Ovary (tissue), 3 donors: Measurements from ENCODE around the gene SEMA5A.

Source experiments
- EP300 ChIP-seq: sonication (generic); formaldehyde crosslinking; IDR thresholded peaks from one replicate; pipeline ENCODE4 v1.6.1; 2017; ENCODE audit warnings: antibody characterized with exemption
- POLR2A ChIP-seq: fragments of 450-650 bp; IDR thresholded peaks from one replicate; pipeline ENCODE4 v1.6.1; 2017; ENCODE audit warnings: antibody characterized with exemption, mild to moderate bottlenecking, moderate library complexity
- TF ChIP-seq, protein P1 (sequence below), 3 donors: fragments of 450-650 bp in 2 of 3; fragments of 200-600 bp in 1 of 3; IDR thresholded peaks; one replicate each; pipeline versions ENCODE4 v1.5.1 to v1.8.0; 2016 to 2022; ENCODE audit warnings: antibody characterized with exemption in 3 of 3, mild to moderate bottlenecking in 1 of 3
- donor health status: DM: no; HTN: no; CAD: no.

- TF ChIP-seq, protein P1, sequence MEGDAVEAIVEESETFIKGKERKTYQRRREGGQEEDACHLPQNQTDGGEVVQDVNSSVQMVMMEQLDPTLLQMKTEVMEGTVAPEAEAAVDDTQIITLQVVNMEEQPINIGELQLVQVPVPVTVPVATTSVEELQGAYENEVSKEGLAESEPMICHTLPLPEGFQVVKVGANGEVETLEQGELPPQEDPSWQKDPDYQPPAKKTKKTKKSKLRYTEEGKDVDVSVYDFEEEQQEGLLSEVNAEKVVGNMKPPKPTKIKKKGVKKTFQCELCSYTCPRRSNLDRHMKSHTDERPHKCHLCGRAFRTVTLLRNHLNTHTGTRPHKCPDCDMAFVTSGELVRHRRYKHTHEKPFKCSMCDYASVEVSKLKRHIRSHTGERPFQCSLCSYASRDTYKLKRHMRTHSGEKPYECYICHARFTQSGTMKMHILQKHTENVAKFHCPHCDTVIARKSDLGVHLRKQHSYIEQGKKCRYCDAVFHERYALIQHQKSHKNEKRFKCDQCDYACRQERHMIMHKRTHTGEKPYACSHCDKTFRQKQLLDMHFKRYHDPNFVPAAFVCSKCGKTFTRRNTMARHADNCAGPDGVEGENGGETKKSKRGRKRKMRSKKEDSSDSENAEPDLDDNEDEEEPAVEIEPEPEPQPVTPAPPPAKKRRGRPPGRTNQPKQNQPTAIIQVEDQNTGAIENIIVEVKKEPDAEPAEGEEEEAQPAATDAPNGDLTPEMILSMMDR (IDR thresholded peaks at IDR 0.05): no peak
- TF ChIP-seq POLR2A (no peak), EP300 (no peak)
Measured at GRCh38 chr5:9331372-9331771, 214.5 kb downstream of the SEMA5A start.
